A549 (cell line): ENCODE data around the gene KCTD15.

Experiments used
- CHD2 ChIP-seq: fragments of 150-350 bp; IDR thresholded peaks from 2 replicates; pipeline ENCODE4 v1.6.1; 2014; ENCODE audit warnings: low read length; ENCODE audit not compliant: partially characterized antibody
- EP300 ChIP-seq, 2 experiments: fragments of >200 bp; sonication (Bioruptor Twin); formaldehyde crosslinking; IDR thresholded peaks; 2 replicates in 1 of 2; 3 replicates in 1 of 2; pipeline ENCODE4 v1.6.1; 2016 to 2017
- POLR2A ChIP-seq: IDR thresholded peaks from 2 replicates; pipeline ENCODE4 v1.6.1; 2012; ENCODE audit warnings: mild to moderate bottlenecking, low read length

DNA sequence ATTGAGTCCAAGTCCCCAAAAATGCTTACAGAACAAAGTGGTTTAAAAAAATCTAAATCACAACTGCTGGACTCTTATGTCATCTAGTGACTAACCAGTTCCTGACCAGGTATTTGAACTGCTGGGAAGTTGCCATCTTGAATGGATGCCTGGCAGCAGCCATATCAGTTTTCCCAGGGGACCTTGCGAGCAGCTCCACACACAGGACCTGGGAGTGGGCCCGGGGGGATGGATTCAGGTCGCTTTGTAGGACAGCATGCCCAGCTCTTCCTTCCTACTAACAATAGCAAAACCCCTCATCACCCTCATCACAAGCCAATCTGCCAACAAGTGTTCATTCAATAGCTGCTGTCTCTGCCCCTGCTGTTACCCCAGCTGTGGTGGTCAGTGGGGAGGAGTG is 65.3 kb downstream of the KCTD15 start:
- TF ChIP-seq CHD2, result no peak
- no peak for TF ChIP-seq POLR2A
- TF ChIP-seq EP300 (IDR thresholded peaks at IDR 0.05), result no peak
